Psoas muscle (tissue), 8 donors: ENCODE measurements around the gene FCRL2. TPM values are rescaled to one million over a fixed set of nuclear protein-coding genes. Genes with fewer than 3 reads are reported as not detected.

Experiments used
- ATAC-seq, 4 donors: fragments of 200-7000 bp; cut with Tn5 transposase; one replicate each; pipeline ENCODE4 v1.9.1; 2020; ENCODE audit warnings: moderate library complexity in 3 of 4, mild to moderate bottlenecking in 2 of 4
- DNase-seq, 2 donors: peaks; one replicate each; pipeline ENCODE4 v3.0.0-alpha.2; 2020
- H3K27ac ChIP-seq: fragments of 200-600 bp; one replicate; pipeline ENCODE4 v1.8.0; 2022
- H3K27me3 ChIP-seq, 3 donors: fragments of 200-600 bp in 1 of 3; one replicate each; pipeline versions ENCODE4 v1.6.1 to v1.8.0; 2013 to 2022; ENCODE audit warnings: low read length in 2 of 3, mild to moderate bottlenecking in 2 of 3, moderate library complexity in 1 of 3; ENCODE audit not compliant: insufficient read depth in 3 of 3
- H3K36me3 ChIP-seq, 2 donors: fragments of 200-600 bp in 1 of 2; one replicate each; pipeline versions ENCODE4 v1.6.1 to v1.8.0; 2013 to 2022; ENCODE audit warnings: low read depth in 1 of 2, mild to moderate bottlenecking in 1 of 2, moderate library complexity in 1 of 2; ENCODE audit not compliant: insufficient read depth in 1 of 2
- H3K4me1 ChIP-seq: fragments of 200-600 bp; one replicate; pipeline ENCODE4 v1.8.0; 2022
- H3K4me3 ChIP-seq: fragments of 200-600 bp; one replicate; pipeline ENCODE4 v1.8.0; 2022; ENCODE audit warnings: mild to moderate bottlenecking
- H3K9me3 ChIP-seq: fragments of 200-600 bp; one replicate; pipeline ENCODE4 v1.8.0; 2022
- CTCF ChIP-seq: fragments of 200-600 bp; IDR thresholded peaks from one replicate; pipeline ENCODE4 v1.8.0; 2022; ENCODE audit warnings: antibody characterized with exemption
- WGBS, 3 donors: extraction: QIAGEN DNeasy Blood & Tissue Kit; methylation state at CpG; one replicate each; pipeline versions ENCODE4 v1.1.6 to v1.1.7; 2013; 5-methylcytosine and 5-hydroxymethylcytosine counted together
- intact Hi-C, 2 donors: fragments of 100-400 bp; cut with DNase I; formaldehyde crosslinking; loops; one replicate each; pipeline versions ENCODE4 v1.11.0 to v1.14.2; 2022
- polyA plus RNA-seq, 3 donors: library from polyadenylated mRNA; stranded (reverse); fragments of 200-250 nt; gene quantifications; one replicate each; pipeline ENCODE4 v1.2.3, GENCODE V29; 2013
- total RNA-seq, 4 donors: library from RNA; stranded (reverse); fragmentation: NEBNext Ultra II Directional in 2 of 4; extraction: Animal tissue kit (Norgen Biotek cat#: 25700) in 2 of 4; gene quantifications; one replicate each; pipeline versions ENCODE4 v1.2.1 to v1.2.4, GENCODE V29; 2021 to 2023
- donor health status: healthy with polysubstance abuse.
- donor health status: DM: no; HTN: no; CAD: no; lungs with moderate emphysema.
- donor health status: Bipolar disorder and iron deficiency.
- donor health status: healthy.
- donor health status: DM: yes; HTN: yes; CAD: no.
- donor health status: DM: no; HTN: no; CAD: no.
- donor health status: DM: no; HTN: no; CAD: no.
- donor health status: DM: yes; HTN: yes; CAD: no.

FCRL2 gene
- total and polyA plus RNA-seq, 7 donors, result 0.03 to 0.17 TPM; not detected in 5

GRCh38 chr1:157704878-157705277, 72.1 kb downstream of the FCRL2 start:
- intact Hi-C loops, result no loop called here
- no peaks in the 10 kb centered on the region for H3K9me3 ChIP-seq
- no peaks in the 10 kb centered on the region for H3K36me3 ChIP-seq
- no peak overlapping the region for H3K27ac ChIP-seq
- H3K4me3 ChIP-seq, result no peak overlapping the region
- ATAC-seq (no peak), DNase-seq (no peak)
- no peaks in the 10 kb centered on the region for H3K27me3 ChIP-seq
- H3K4me1 ChIP-seq, result no peaks in the 10 kb centered on the region
- no peak for TF ChIP-seq CTCF

DNA sequence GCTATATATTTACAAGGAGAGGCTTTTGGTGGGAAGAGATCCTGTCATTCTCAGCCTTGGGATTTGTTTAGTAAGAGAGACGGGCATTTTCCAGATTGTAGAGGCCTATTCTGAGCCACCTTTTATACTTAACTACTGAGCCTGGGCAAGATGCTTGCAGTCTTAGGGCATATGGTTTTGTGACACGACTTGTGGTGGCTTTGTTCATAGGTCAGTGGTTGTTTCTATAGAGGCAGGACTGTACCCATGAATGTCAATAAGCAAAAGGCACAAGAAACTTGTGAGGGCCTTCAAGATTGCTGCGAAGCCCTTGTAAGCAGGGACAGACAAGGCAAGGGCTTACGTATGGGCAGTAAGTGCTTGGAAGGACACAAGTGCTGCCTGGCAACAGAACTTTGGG, 73.0 kb downstream of the FCRL2 start:
- ATAC-seq, result no peak
- TF ChIP-seq CTCF, result no peak
- Histone ChIP-seq H3K4me3 (no peak overlapping the region), H3K27ac (no peak overlapping the region), H3K36me3 (no peaks in the 10 kb centered on the region), H3K4me1 (no peaks in the 10 kb centered on the region), H3K27me3 (no peaks in the 10 kb centered on the region), H3K9me3 (no peaks in the 10 kb centered on the region)
- DNase-seq, result no peak
- WGBS, 3 donors, result 74 to 77% (median 75%) methylated on average over 4 of the region's 4 CpGs
- intact Hi-C loops, result no loop called here

GRCh38 chr1:157702308-157702825, 74.6 kb downstream of the FCRL2 start:
- Histone ChIP-seq H3K9me3 (no peaks in the 10 kb centered on the region), H3K27ac (no peak overlapping the region), H3K4me3 (no peak overlapping the region), H3K36me3 (no peaks in the 10 kb centered on the region), H3K4me1 (no peaks in the 10 kb centered on the region), H3K27me3 (no peaks in the 10 kb centered on the region)
- ATAC-seq, result no peak
- DNase-seq, result no peak
- no peak for TF ChIP-seq CTCF
- intact Hi-C loops, result no loop called here
- 73 to 82% (median 79%) methylated on average over 5 of the region's 5 CpGs for WGBS, 3 donors

- no peak within 1 kb of the TSS for H3K4me3 ChIP-seq
- H3K4me1 ChIP-seq, result no peaks in the 10 kb centered on the region
- no peaks in the 10 kb centered on the region for H3K36me3 ChIP-seq
- WGBS, 3 donors, result 82 to 86% (median 84%) methylated on average over 4 of the region's 4 CpGs
- H3K27me3 ChIP-seq, result no peaks in the 10 kb centered on the region
- H3K27ac ChIP-seq, result no peak within 1 kb of the TSS
- H3K9me3 ChIP-seq, result no peaks in the 10 kb centered on the region
- DNase-seq (no peak), ATAC-seq (no peak)
- intact Hi-C loops, result no loop called here
- no peak for TF ChIP-seq CTCF
Observed at GRCh38 chr1:157700732-157701131, 76.2 kb downstream of the FCRL2 start, which contains the start of gene FCRL3. TSS of gene FCRL3 (minus strand) at chr1:157700769. CDS start at chr1:157700489, 280 bp downstream.

GRCh38 chr1:157700305-157700704, 76.6 kb downstream of the FCRL2 start:
- H3K4me1 ChIP-seq, result no peaks in the 10 kb centered on the region
- no peak for ATAC-seq
- TF ChIP-seq CTCF, result no peak
- intact Hi-C loops, result no loop called here
- H3K27me3 ChIP-seq, result no peaks in the 10 kb centered on the region
- H3K4me3 ChIP-seq, result no peak overlapping the region
- no peaks in the 10 kb centered on the region for H3K36me3 ChIP-seq
- WGBS, 3 donors, result 76 to 87% (median 82%) methylated on average over 4 to 5 of the region's 5 CpGs
- H3K9me3 ChIP-seq, result no peaks in the 10 kb centered on the region
- H3K27ac ChIP-seq, result no peak overlapping the region
- no peak for DNase-seq
